H9 (cell line): ENCODE results near the gene FABP7. TPM values are rescaled to one million over a fixed set of nuclear protein-coding genes. Genes with fewer than 3 reads are reported as not detected.

ENCODE experiments used
- DNase-seq: peaks from one replicate; pipeline ENCODE4 v3.0.0-alpha.2; 2017
- H2AFZ ChIP-seq: one replicate; pipeline ENCODE4 v1.6.1; 2013; ENCODE audit warnings: mild to moderate bottlenecking, low read length, control low read depth, moderate library complexity
- H2AK5ac ChIP-seq: 2 replicates; pipeline ENCODE4 v1.6.1; 2013; ENCODE audit warnings: low read length, control low read depth, mixed read lengths; ENCODE audit not compliant: insufficient read length
- H2BK120ac ChIP-seq: one replicate; pipeline ENCODE4 v1.6.1; 2013; ENCODE audit warnings: low read depth, mild to moderate bottlenecking, low read length, control low read depth, inconsistent platforms; ENCODE audit not compliant: poor library complexity, severe bottlenecking
- H2BK12ac ChIP-seq: 2 replicates; pipeline ENCODE4 v1.6.1; 2013; ENCODE audit warnings: low read length, control low read depth, mixed read lengths, low read depth; ENCODE audit not compliant: insufficient read length
- H2BK15ac ChIP-seq: 2 replicates; pipeline ENCODE4 v1.6.1; 2013; ENCODE audit warnings: low read depth, low read length, control low read depth
- H2BK20ac ChIP-seq: one replicate; pipeline ENCODE4 v1.6.1; 2013; ENCODE audit warnings: low read depth, mild to moderate bottlenecking, low read length, control low read depth, inconsistent platforms; ENCODE audit not compliant: poor library complexity, severe bottlenecking
- H2BK5ac ChIP-seq: 2 replicates; pipeline ENCODE4 v1.6.1; 2013; ENCODE audit warnings: low read length, control low read depth, mixed read lengths; ENCODE audit not compliant: insufficient read length
- H3K14ac ChIP-seq: 2 replicates; pipeline ENCODE4 v1.6.1; 2013; ENCODE audit warnings: low read length, control low read depth; ENCODE audit not compliant: insufficient read depth
- H3K18ac ChIP-seq: 2 replicates; pipeline ENCODE4 v1.6.1; 2013; ENCODE audit warnings: low read depth, mild to moderate bottlenecking, mixed read lengths, low read length, control low read depth; ENCODE audit not compliant: insufficient read length
- H3K23ac ChIP-seq: 2 replicates; pipeline ENCODE4 v1.6.1; 2013; ENCODE audit warnings: low read length, control low read depth, mixed read lengths, low read depth; ENCODE audit not compliant: insufficient read length
- H3K23me2 ChIP-seq: 2 replicates; pipeline ENCODE4 v1.6.1; 2013; ENCODE audit warnings: low read depth, mild to moderate bottlenecking, mixed read lengths, low read length, control low read depth; ENCODE audit not compliant: insufficient read length, poor library complexity, severe bottlenecking
- H3K27ac ChIP-seq: 2 replicates; pipeline ENCODE4 v1.5.1; 2013; ENCODE audit warnings: low read length, control low read depth, mixed read lengths, low read depth; ENCODE audit not compliant: insufficient read length
- H3K27me3 ChIP-seq: 2 replicates; pipeline ENCODE4 v1.6.1; 2013; ENCODE audit warnings: low read length, control low read depth, inconsistent platforms; ENCODE audit not compliant: insufficient read depth
- H3K4ac ChIP-seq: 2 replicates; pipeline ENCODE4 v1.6.1; 2013; ENCODE audit warnings: low read depth, mild to moderate bottlenecking, control low read depth, inconsistent platforms, low read length, moderate library complexity
- H3K4me1 ChIP-seq: 2 replicates; pipeline ENCODE4 v1.6.1; 2013; ENCODE audit warnings: low read length, control low read depth, inconsistent platforms; ENCODE audit not compliant: insufficient read depth
- H3K4me2 ChIP-seq: 2 replicates; pipeline ENCODE4 v1.6.1; 2013; ENCODE audit warnings: low read length, control low read depth, mixed read lengths; ENCODE audit not compliant: insufficient read length, insufficient read depth
- H3K56ac ChIP-seq: 2 replicates; pipeline ENCODE4 v1.6.1; 2013; ENCODE audit warnings: low read depth, mild to moderate bottlenecking, mixed read lengths, low read length, control low read depth; ENCODE audit not compliant: insufficient read length
- H3K79me1 ChIP-seq: 2 replicates; pipeline ENCODE4 v1.6.1; 2013; ENCODE audit warnings: low read depth, mild to moderate bottlenecking, moderate library complexity, low read length, control low read depth, inconsistent platforms; ENCODE audit not compliant: insufficient read depth, poor library complexity, severe bottlenecking
- H3K79me2 ChIP-seq: 2 replicates; pipeline ENCODE4 v1.6.1; 2013; ENCODE audit warnings: low read length, control low read depth, inconsistent platforms; ENCODE audit not compliant: insufficient read depth
- H3K9ac ChIP-seq: 2 replicates; pipeline ENCODE4 v1.6.1; 2013; ENCODE audit warnings: low read length, control low read depth, mixed read lengths; ENCODE audit not compliant: insufficient read length; ENCODE audit errors: extremely low read depth
- H3K9me3 ChIP-seq: one replicate; pipeline ENCODE4 v1.6.1; 2013; ENCODE audit warnings: low read depth, low read length, inconsistent platforms; ENCODE audit not compliant: control insufficient read depth
- H3T11ph ChIP-seq: one replicate; pipeline ENCODE4 v1.6.1; 2013; ENCODE audit warnings: mild to moderate bottlenecking, low read length, control low read depth, inconsistent platforms
- H4K20me1 ChIP-seq: one replicate; pipeline ENCODE4 v1.6.1; 2013; ENCODE audit not compliant: control insufficient read depth, insufficient read length, insufficient read depth
- H4K5ac ChIP-seq: 2 replicates; pipeline ENCODE4 v1.6.1; 2013; ENCODE audit warnings: low read depth, mild to moderate bottlenecking, mixed read lengths, low read length, control low read depth; ENCODE audit not compliant: insufficient read length
- H4K8ac ChIP-seq: replicated peaks from 2 replicates; pipeline ENCODE4 v1.6.1; 2013; ENCODE audit warnings: low read length, control low read depth, mixed read lengths, low read depth; ENCODE audit not compliant: insufficient read length
- H4K91ac ChIP-seq: 2 replicates; pipeline ENCODE4 v1.6.1; 2013; ENCODE audit warnings: low read depth, mild to moderate bottlenecking, moderate library complexity, mixed read lengths, low read length, control low read depth; ENCODE audit not compliant: insufficient read length
- H3K27ac Mint-ChIP-seq, 3 experiments: 2 replicates in 2 of 3; 3 replicates in 1 of 3; pipeline ENCODE4 v1.8.0; 2020 to 2021; ENCODE audit warnings: mixed read lengths in 3 of 3, mild to moderate bottlenecking in 1 of 3, moderate library complexity in 1 of 3
- H3K27me3 Mint-ChIP-seq: 2 replicates; pipeline ENCODE4 v1.8.0; 2021; ENCODE audit warnings: low read depth, mild to moderate bottlenecking, moderate library complexity, mixed read lengths
- H3K36me3 Mint-ChIP-seq, 3 experiments: 2 replicates in 2 of 3; 3 replicates in 1 of 3; pipeline ENCODE4 v1.8.0; 2020 to 2021; ENCODE audit warnings: low read depth in 3 of 3, mixed read lengths in 3 of 3; ENCODE audit not compliant: insufficient read depth in 1 of 3
- H3K4me1 Mint-ChIP-seq, 2 experiments: 2 replicates each; pipeline ENCODE4 v1.8.0; 2020; ENCODE audit warnings: mixed read lengths in 2 of 2
- H3K4me3 Mint-ChIP-seq, 2 experiments: 2 replicates in 1 of 2; 3 replicates in 1 of 2; pipeline ENCODE4 v1.8.0; 2020 to 2021; ENCODE audit warnings: mild to moderate bottlenecking in 2 of 2, mixed read lengths in 2 of 2, moderate library complexity in 1 of 2
- H3K9me3 Mint-ChIP-seq, 2 experiments: 2 replicates in 1 of 2; 3 replicates in 1 of 2; pipeline ENCODE4 v1.8.0; 2020; ENCODE audit warnings: mild to moderate bottlenecking in 2 of 2, mixed read lengths in 2 of 2, moderate library complexity in 1 of 2
- CTCF ChIP-seq: fragments of 200-600 bp; sonication (generic); conservative IDR thresholded peaks from 3 replicates; pipeline ENCODE4 v1.8.0; 2021; ENCODE audit warnings: antibody characterized with exemption, mild to moderate bottlenecking
- WGBS: extraction: QIAGEN DNeasy Blood & Tissue Kit; methylation state at CpG from one replicate; pipeline ENCODE4 v1.1.7; 2013; ENCODE audit warnings: missing lambda C conversion rate, low lambda C conversion rate, mixed read lengths; ENCODE audit not compliant: insufficient read length; ENCODE audit errors: extremely low coverage; 5-methylcytosine and 5-hydroxymethylcytosine counted together
- total RNA-seq: library from RNA; stranded (reverse); gene quantifications from 2 replicates; pipeline ENCODE4 v1.2.1, GENCODE V29; 2021

The FABP7 gene
- total RNA-seq, 1 experiment from 2014 or later = 3.9 TPM

GRCh38 chr6:122806291-122806690, 26.8 kb downstream of the FABP7 start:
- H3T11ph ChIP-seq = no peak overlapping the region
- no peak overlapping the region for H3K14ac ChIP-seq
- H4K20me1 ChIP-seq = no peaks in the 10 kb centered on the region
- H3K23ac ChIP-seq = no peak overlapping the region
- no peak overlapping the region for H2BK20ac ChIP-seq
- no peaks in the 10 kb centered on the region for H3K27me3 Mint-ChIP-seq
- no peak overlapping the region for H2AFZ ChIP-seq
- no peaks in the 10 kb centered on the region for H3K79me1 ChIP-seq
- H3K23me2 ChIP-seq = no peaks in the 10 kb centered on the region
- WGBS = no CpG with 5 or more reads among the region's 2 CpGs
- no peak for DNase-seq
- no peaks in the 10 kb centered on the region for H3K36me3 Mint-ChIP-seq
- H2AK5ac ChIP-seq = no peak overlapping the region
- no peak overlapping the region for H3K18ac ChIP-seq
- H2BK5ac ChIP-seq = no peak overlapping the region
- no peak overlapping the region for H3K27ac ChIP-seq
- no peak overlapping the region for H2BK15ac ChIP-seq
- no peak overlapping the region for H3K9ac ChIP-seq
- H4K91ac ChIP-seq = no peak overlapping the region
- TF ChIP-seq CTCF = no peak
- no peaks in the 10 kb centered on the region for H3K79me2 ChIP-seq
- H3K27me3 ChIP-seq = no peaks in the 10 kb centered on the region
- H4K8ac ChIP-seq = no peak overlapping the region
- H3K4me1 Mint-ChIP-seq = peaks cover 5 to 6% of the 10 kb centered on the region in 2 experiments
- H3K4me2 ChIP-seq = no peak overlapping the region
- no peaks in the 10 kb centered on the region for H3K4me1 ChIP-seq
- no peak overlapping the region for H3K4ac ChIP-seq
- no peak overlapping the region for H3K56ac ChIP-seq
- H2BK12ac ChIP-seq = no peak overlapping the region
- H3K9me3 Mint-ChIP-seq = no peaks in the 10 kb centered on the region
- H3K4me3 Mint-ChIP-seq = no peak overlapping the region
- no peaks in the 10 kb centered on the region for H3K9me3 ChIP-seq
- H4K5ac ChIP-seq = no peak overlapping the region
- no peak overlapping the region for H2BK120ac ChIP-seq
- H3K27ac Mint-ChIP-seq = no peak overlapping the region
